Adrenal gland (tissue), 12 donors: Measurements from ENCODE around the gene BICRAL. TPM values are rescaled to one million over a fixed set of nuclear protein-coding genes. Genes with fewer than 3 reads are reported as not detected.
A peak's percentile ranks its signal among the peaks of the same experiment; 100 is the strongest.
"Not testable (repeated sequence)": the region's sequence is repeated elsewhere in the genome, so short reads cannot be mapped to it uniquely, and the experiment has no call there.

ENCODE experiments used
- DNase-seq, 7 donors: peaks; one replicate each; pipeline ENCODE4 v3.0.0-alpha.2; 2019 to 2020
- H3K27ac ChIP-seq, 5 donors: fragments of 200-600 bp; sonication (generic) in 4 of 5; 1 replicate in 3 of 5; 2 replicates in 2 of 5; pipeline versions ENCODE4 v1.5.1 to v1.8.0; 2016 to 2020; ENCODE audit warnings: mild to moderate bottlenecking in 1 of 5
- H3K27me3 ChIP-seq: fragments of 200-600 bp; 2 replicates; pipeline ENCODE4 v1.8.0; 2021
- H3K36me3 ChIP-seq, 2 donors: fragments of 200-600 bp; replicated peaks in 1 of 2; 1 replicate in 1 of 2; 2 replicates in 1 of 2; pipeline versions ENCODE4 v1.5.1 to v1.8.0; 2018 to 2022
- H3K4me1 ChIP-seq, 2 donors: fragments of 200-600 bp; replicated peaks in 1 of 2; 1 replicate in 1 of 2; 2 replicates in 1 of 2; pipeline versions ENCODE4 v1.5.1 to v1.8.0; 2018 to 2021
- H3K4me3 ChIP-seq, 4 donors: fragments of 200-600 bp; sonication (generic) in 3 of 4; one replicate each; pipeline ENCODE4 v1.5.1; 2016 to 2018
- H3K9me3 ChIP-seq, 3 donors: fragments of 200-600 bp; sonication (generic) in 1 of 3; replicated peaks in 1 of 3; 1 replicate in 2 of 3; 2 replicates in 1 of 3; pipeline versions ENCODE4 v1.5.1 to v1.8.0; 2016 to 2021
- CTCF ChIP-seq, 6 experiments: fragments of 450-650 bp in 4 of 6; fragments of 200-600 bp in 2 of 6; sonication (generic) in 1 of 6; IDR thresholded peaks; 1 replicate in 5 of 6; 2 replicates in 1 of 6; pipeline versions ENCODE4 v1.5.1 to v1.8.0; 2016 to 2021; ENCODE audit warnings: antibody characterized with exemption in 6 of 6, mild to moderate bottlenecking in 2 of 6, moderate library complexity in 1 of 6
- POLR2A ChIP-seq, 2 donors: fragments of 450-650 bp; IDR thresholded peaks; one replicate each; pipeline ENCODE4 v1.6.1; 2017; ENCODE audit warnings: antibody characterized with exemption in 2 of 2, mild to moderate bottlenecking in 2 of 2, moderate library complexity in 1 of 2
- WGBS, 4 donors: extraction: QIAGEN DNeasy Blood & Tissue Kit in 2 of 4; methylation state at CpG; one replicate each; pipeline versions ENCODE4 v1.1.5 to v1.1.7; 2013 to 2017; 5-methylcytosine and 5-hydroxymethylcytosine counted together
- intact Hi-C, 2 donors: fragments of 100-400 bp; cut with DNase I; formaldehyde crosslinking; loops; one replicate each; pipeline versions ENCODE4 v1.14.1 to v1.15.0; 2022 to 2023
- polyA plus RNA-seq, 3 donors: library from polyadenylated mRNA; stranded (reverse); fragments of 200-250 nt in 2 of 3; fragments of 350-450 nt in 1 of 3; fragmentation: Illumina TruSeq in 1 of 3; extraction: RNeasy Lipid Tissue Mini Kit (QIAGEN cat#74804) in 1 of 3; gene quantifications; one replicate each; pipeline ENCODE4 v1.2.3, GENCODE V29; 2013 to 2014
- total RNA-seq, 9 donors: library from RNA; depleted of rRNA in 4 of 9; stranded (reverse); fragments of >200 nt in 4 of 9; fragments of 120-200 nt in 1 of 9; fragmentation: NEBNext Ultra II Directional in 1 of 9; extraction: Animal tissue kit (Norgen Biotek cat#: 25700) in 1 of 9; gene quantifications; one replicate each; pipeline versions ENCODE4 v1.1.0 to v1.2.4, GENCODE V29; 2013 to 2023
- donor health status: healthy with polysubstance abuse.
- donor health status: Bipolar disorder and iron deficiency.
- donor health status: DM: yes; HTN: yes; CAD: no.
- donor health status: DM: no; HTN: no; CAD: no.
- donor health status: DM: no; HTN: no; CAD: no.
- donor health status: DM: yes; HTN: yes; CAD: no.

BICRAL gene
- total and polyA plus RNA-seq, 12 donors, result 2.8 to 16.1 (median 9.0) TPM

DNA sequence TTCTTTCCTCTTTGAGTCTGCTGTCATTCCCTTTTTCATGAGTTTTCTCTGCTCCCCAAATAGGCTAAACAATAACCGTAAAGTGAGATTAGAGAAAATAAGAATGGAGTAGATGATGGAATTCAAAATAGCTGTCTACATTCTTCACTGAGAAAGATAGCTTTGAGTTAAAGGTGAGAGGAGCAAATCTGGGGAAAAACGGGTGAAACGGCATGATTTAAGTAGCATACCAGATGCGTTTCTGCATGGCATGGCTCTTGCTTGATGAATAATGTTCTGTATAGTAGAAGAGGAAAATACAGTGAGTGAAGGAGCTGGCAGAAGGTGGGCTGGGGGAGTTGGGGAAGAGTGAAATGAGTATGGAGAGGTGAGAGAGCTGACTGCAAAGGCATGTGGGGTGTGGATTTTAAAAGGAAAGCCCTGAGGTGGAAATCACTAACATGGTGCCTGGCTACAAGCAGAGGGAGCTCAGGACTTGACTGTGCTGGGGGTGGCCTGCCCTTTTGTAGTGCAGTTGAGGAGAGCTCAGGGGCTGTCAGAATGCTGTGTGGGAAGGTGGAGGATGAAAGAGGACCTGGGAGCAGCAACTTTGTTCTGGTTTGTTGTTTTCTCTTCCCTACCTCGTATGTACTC, 8.8 kb downstream of the BICRAL start:
- H3K4me1 ChIP-seq, result peaks cover under 1 to 51% of the 10 kb centered on the region in 2 donors
- no peak for DNase-seq
- WGBS, 4 donors, result 45 to 62% (median 52%) methylated on average over 5 of the region's 5 CpGs

GRCh38 chr6:42791706-42792320, 10.0 kb downstream of the BICRAL start:
- 86 to 95% (median 95%) methylated on average over 3 of the region's 3 CpGs for WGBS, 4 donors
- Histone ChIP-seq H3K36me3 (no peaks in the 10 kb centered on the region), H3K4me3 (no peak overlapping the region), H3K9me3 (no peaks in the 10 kb centered on the region), H3K27ac (peak overlapping the region in 1 of 5 donors; percentile 3), H3K27me3 (no peaks in the 10 kb centered on the region), H3K4me1 (peaks cover 0 to 39% of the 10 kb centered on the region in 2 donors)
- no peak for DNase-seq
- TF ChIP-seq CTCF (IDR thresholded peaks at IDR 0.05), result no peak
- TF ChIP-seq POLR2A (IDR thresholded peaks at IDR 0.05), result no peak
- intact Hi-C loops, result no loop called here

More for the DNA sequence above, 8.8 kb downstream of the BICRAL start:
- intact Hi-C loops, result no loop called here
- Histone ChIP-seq H3K27me3 (no peaks in the 10 kb centered on the region), H3K9me3 (no peaks in the 10 kb centered on the region), H3K36me3 (no peaks in the 10 kb centered on the region), H3K27ac (peak overlapping the region in 2 of 5 donors; percentile 1 to 62), H3K4me3 (no peak overlapping the region)
- TF ChIP-seq CTCF (IDR thresholded peaks at IDR 0.05) (no peak), POLR2A (IDR thresholded peaks at IDR 0.05) (no peak)

- intact Hi-C loops, result no loop called here
- Histone ChIP-seq H3K27me3 (no peaks in the 10 kb centered on the region), H3K4me1 (peaks cover 0 to 16% of the 10 kb centered on the region in 2 donors), H3K9me3 (no peaks in the 10 kb centered on the region), H3K4me3 (no peak overlapping the region), H3K27ac (no peak overlapping the region), H3K36me3 (no peaks in the 10 kb centered on the region)
- TF ChIP-seq CTCF (IDR thresholded peaks at IDR 0.05), result no peak
- no peak for TF ChIP-seq POLR2A (IDR thresholded peaks at IDR 0.05)
- no peak for DNase-seq
- WGBS, 4 donors, result 93 to 96% (median 96%) methylated on average over 1 of the region's 1 CpG
These were observed 13.8 kb downstream of the BICRAL start for GRCh38 chr6:42795651-42796050.

DNA sequence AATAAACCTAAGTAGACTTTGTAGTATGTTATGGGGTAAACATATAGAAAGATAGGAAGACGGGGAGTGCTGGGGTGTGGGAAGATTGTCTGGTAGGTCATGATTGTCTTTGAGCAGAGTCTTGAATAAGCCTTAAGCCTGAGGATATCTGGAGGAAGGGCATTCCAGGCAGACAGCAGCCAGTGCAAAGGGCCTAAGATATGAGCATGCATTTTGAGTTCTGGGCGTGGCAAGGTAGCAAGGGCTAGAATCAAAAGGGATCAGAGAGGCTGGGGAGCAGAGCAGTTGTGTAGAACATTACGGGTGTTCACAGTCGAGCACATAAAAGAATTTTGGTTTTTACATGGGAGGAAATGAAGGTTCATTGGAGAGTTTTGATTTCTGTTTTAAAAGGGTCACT, 14.3 kb downstream of the BICRAL start:
- Histone ChIP-seq H3K9me3 (no peaks in the 10 kb centered on the region), H3K4me3 (no peak overlapping the region), H3K27me3 (no peaks in the 10 kb centered on the region), H3K36me3 (no peaks in the 10 kb centered on the region), H3K27ac (no peak overlapping the region), H3K4me1 (peaks cover 0 to 17% of the 10 kb centered on the region in 2 donors)
- WGBS, 4 donors, result 93 to 97% (median 94%) methylated on average over 4 of the region's 4 CpGs
- TF ChIP-seq POLR2A (IDR thresholded peaks at IDR 0.05) (no peak), CTCF (IDR thresholded peaks at IDR 0.05) (no peak)
- no peak for DNase-seq
- intact Hi-C loops, result no loop called here

DNA sequence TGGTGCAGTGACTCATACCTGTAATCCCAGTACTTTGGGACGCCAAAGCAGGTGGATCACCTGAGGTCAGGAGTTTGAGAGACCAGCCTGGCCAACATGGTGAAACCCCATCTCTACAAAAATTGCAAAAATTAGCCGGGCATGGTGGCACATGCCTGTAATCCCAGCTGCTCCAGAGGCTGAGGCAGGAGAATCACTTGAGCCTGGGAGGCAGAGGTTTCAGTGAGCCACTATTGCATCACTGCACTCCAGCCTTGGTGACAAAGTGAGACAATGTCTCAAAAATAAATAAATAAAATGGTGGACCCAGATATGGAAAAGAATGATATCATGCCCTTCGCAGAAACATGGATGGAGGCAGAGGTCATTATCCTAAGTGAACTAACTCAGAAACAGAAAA, 15.8 kb downstream of the BICRAL start:
- H3K27me3 ChIP-seq, H3K4me3 ChIP-seq, H3K27ac ChIP-seq, H3K36me3 ChIP-seq, H3K9me3 ChIP-seq, intact Hi-C loops: not testable (repeated sequence)
- H3K4me1 ChIP-seq, result peaks cover 0 to 12% of the 10 kb centered on the region in 2 donors
- peak in 1 of 7 donors; percentile 16 for DNase-seq
- WGBS, 4 donors, result 87 to 90% (median 89%) methylated on average over 3 of the region's 3 CpGs
